ENCODE results near the gene AURKAIP1.

AURKAIP1 gene

DNA sequence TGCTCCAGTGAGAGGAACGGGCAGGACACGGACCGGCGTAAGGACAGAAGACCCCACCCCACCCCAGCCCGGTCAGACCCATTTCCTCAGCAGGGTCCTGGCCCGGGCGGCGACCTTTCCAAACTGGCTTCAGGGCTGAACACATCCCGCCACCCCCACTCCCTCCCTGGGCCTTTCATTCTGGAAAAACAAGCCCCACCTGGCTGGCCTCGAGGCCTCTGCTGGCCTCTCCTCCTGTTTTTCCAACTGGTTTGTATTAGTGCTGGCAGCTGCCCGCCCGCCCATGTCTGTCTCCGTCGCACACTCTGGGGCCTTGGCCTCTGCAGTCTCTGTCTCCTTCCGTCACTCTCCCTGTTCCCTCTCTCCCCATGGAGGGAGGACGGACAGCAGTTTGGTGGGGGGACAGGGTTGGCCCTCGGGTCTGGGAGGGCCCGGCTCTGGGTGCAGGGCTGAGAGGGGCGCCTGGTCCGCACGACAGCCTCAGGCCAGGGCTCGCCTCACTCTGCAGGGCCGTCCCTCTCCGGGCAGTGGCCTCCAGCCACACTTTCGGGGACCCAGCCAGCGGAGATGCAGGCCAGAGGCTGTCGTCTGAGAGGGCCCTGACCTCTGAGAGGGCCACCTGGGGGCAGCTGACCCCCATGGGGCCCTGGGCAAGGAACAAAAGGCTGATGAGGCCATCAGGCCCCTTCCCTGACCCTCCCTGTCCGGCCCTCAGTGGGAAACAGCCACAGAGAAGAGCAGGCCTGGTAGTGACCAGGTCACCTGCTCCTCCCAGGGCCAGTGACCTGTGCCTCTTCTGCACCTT, 15.1 kb downstream of the AURKAIP1 start:
- DNase-seq, result peak; percentile 88

DNA sequence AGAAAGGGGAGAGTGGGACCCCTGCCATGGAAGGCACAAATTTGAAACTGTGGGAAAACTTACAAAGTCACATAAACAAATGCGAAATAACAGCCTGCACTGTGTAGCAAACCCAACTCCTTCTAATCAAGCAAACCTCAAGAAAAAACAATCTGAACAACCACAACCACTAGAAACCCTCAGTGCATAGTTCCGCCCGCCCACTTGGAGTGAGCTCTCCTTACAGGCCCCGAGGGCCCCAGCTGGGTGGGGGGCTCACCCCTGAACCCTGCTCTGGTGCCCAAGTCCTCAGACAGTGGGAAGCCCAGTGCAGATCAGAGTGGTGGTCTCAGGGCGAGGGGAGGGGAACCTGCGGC, 15.7 kb downstream of the AURKAIP1 start:
- DNase-seq, result no peak

DNA sequence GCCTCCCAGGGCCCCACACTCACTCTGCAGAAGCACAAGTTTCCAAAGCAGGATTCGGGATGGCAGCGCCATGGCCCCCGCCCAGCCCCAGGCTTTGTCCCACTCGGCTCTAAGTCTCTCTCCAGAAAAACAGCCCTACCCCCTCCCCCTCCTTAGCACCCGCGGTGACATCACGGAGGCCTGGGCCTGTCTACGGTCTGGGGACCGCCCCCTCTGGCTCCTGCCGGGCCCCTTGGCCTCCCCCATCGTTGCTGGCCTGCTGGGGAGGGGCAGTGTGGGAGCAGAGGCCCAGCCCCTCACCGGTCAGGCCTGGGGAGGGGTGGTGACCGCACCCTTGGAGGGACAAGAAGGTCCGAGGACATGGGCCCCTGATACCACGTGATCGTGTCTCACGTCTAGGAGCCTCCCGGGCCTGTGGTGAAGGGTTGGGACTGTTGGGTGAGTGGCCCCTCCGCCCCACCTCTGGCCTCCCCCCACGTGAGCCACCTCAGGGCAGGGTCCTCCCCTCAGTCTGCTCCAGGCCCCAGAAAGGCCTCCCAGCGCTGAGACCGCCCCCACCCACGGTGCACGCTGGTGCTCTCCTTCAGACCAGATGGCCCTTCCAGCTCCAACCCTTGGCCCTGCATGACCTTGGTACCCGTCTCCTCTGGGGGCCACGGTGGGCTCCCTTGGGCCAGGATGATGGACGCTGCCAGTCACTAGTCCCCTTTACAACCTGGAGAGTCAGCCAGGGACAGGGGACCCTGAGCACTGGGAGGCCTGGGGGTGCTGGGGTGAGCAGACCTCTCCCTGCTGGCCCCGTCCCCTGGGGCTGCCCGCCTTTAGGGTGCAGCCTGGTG, 16.4 kb downstream of the AURKAIP1 start, which contains the start of gene MXRA8:
MXRA8 (minus strand) TSS at position 123 of the 839 bp plus-strand sequence; CDS start at position 72, 51 bp downstream.
- DNase-seq, result peak; percentile 93

DNA sequence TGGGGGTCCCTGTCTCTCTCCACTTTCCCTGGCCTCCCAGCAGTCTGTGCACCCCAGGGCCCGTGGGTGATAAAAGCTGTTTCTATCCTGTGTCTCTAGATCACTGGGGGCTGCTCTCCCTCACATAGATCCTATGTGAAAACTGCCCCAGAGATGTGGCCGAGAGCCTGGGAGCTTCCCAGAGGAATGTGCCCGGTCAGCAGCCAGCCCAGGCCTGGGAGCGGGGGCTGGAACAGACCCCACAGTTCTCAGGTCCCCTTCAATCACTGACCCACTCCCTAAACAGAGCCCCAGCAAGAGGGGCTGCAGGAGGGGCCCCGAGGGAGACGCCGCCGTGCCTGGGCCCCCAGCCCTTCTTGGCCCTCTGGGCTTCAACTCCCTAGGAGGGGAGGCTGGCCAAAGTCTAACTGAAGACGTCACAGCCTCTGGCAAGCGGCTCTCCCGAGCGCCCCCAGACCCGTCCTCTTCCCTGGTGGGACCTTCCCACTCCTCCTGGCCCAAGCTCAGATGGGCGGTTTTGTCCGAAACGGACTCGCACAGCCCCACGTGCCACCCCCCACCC, 17.1 kb downstream of the AURKAIP1 start:
- no peak for DNase-seq

DNA sequence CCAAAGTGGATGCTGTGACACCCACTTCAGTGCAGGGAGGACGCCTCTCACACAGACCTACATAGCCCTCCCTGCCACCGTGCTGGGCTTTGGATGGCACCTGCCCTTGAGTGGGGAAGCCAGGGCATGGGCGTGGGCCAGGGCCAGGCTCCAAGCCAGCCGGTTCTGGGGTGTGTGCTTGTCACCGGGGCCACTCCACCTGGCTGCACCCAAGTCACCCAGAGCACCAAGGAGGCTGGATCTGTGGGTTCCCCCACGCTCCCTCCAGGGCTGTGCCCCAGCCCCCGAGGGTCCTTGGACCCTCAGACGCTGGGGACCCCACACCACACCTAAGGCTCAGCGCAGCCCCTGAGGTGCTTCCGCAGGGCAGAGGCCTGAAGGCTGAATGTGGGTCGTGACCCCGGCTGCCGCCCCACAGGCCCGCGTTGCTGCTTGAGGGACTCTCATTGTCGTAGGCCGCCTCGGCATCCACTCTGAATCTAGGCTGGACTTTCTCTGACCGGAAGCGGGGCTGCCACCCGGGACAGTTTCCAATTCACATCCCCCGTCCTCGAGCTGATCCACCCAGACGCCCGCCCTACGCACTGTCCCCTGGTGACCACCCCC, 18.1 kb downstream of the AURKAIP1 start:
- DNase-seq, result no peak

DNA sequence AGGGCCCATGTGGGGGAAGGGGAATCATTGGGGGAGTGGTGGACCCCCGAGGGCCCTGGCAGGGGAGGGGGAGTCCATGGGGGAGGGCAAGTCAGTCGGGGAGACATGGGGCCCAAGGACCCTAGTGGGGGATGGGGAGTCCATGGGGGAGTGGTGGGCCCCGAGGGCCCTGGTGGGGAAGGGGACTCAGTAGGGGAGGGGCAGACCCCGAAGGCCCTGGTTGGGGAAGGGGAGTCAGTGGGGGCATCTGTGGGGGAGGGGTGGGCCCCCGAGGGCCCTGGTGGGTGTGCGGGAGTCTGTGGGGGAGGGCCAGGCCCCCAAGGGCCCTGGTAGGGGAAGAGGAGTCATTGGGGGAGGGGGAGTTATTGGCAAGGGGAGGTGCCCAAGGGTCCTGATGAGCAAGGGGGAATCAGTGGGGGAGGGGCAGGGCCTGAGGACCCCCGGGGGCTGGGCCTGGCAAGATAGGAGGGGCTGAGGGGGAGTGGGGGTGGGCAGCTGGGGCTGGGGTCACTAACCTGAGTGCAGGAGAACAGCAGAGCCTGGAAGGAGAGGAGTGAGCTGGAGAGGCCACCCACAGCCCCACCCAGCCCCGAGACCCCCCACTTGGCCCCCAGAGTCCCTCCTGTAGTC, 18.7 kb downstream of the AURKAIP1 start:
- no peak for DNase-seq

DNA sequence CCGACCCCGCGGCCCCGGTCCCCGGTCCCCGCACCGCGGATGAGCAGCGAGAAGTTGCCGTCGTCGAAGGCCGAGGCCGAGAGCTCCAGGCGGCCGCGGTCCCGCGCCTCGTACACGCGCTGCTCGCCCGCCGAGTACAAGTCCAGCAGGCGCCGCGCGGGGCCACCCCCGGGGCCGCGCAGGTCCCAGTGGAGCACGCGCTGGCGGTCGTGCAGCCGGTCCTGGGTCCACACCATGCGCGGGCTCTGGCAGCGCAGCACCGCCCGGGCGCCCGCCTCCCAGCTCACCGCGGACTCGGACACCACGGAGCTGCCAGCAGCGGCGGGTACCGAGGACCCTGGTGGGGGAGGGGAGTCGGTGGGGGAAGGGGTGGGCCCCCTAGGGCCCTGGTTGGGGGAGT, 19.6 kb downstream of the AURKAIP1 start:
- no peak for DNase-seq

DNA sequence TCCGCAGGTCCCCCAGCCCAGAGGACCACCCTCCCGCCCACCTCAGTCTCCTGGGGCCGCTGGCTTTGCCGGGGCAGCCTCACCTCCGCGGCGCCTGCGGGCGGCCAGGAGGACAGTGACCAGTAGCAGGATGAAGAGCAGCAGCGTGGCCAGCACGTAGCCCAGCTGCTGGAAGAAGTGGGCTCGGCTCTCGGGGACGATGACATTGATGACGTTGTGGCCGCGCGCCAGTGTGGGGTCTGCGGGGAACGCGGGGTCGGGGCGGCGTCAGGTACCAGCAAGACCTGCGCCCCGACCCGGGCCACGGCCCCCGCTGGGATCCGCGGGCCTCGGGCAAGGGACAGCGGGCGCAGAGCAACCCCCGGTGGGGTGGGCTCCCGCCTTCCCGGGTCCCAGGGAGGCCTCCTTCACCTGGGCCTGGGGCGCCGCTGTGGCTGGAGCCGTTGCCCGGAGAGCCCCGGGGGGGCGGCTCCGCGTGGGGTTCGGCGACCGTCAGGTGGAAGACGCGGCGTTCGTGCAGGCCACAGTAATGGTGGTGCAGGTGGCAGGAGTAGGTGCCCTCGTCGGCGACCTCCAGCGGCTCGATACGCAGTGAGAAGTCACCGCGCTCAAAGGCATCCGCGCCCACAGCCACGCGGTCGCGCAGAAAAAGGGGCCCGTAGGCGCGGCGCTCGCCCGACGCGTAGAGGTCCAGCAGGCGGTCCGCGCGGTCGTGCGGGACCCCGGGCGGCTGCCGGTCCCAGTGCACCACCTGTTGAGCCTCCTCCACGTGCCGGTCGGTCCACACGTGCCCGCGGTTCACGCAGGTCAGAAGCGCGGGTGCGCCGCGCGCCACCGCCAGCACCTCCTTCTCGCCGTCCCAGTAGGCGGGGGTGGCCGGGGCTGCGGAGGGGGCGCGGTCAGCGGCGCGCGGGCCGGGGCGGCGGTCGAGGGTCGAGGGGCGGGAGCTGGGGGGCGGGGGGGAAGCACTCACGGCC, 20.4 kb downstream of the AURKAIP1 start:
- DNase-seq, result no peak

DNA sequence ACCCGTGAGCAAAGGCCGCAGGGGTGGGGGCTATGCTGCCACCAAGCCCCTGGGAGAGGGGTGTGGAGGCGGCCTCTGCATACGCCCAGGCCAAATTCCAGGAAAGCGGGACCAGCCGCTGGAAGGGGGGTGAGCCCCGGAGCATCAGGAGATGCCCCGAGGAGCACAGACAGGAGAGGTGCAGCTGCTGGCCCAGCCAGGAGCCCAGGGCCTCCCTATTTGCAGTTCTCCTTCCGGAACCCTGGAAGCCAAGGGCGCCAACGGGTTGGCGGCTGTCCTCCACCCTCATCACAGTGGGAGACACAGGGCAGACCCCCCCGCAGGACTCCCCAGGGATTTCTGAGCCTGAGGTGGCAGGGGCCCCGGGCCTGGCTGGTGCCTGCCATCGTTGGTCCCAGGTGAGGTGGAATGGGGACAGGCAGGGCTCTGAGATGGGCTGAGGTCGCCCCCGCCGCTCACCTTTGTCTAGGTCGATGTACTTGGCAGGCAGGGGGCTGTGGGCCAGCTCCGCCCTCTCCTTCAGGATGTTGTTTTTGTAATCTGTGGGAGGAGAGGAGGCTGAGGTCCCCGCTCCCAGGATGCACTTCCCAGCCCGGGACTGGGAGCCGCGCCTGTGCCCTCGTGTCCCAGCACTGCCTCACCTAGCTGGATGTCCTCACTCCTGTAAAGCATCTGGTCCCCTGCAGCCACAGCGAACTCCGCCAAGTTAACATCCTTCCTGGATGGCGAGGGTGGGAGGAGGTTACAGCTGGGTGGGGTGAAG, 21.4 kb downstream of the AURKAIP1 start:
- no peak for DNase-seq

DNA sequence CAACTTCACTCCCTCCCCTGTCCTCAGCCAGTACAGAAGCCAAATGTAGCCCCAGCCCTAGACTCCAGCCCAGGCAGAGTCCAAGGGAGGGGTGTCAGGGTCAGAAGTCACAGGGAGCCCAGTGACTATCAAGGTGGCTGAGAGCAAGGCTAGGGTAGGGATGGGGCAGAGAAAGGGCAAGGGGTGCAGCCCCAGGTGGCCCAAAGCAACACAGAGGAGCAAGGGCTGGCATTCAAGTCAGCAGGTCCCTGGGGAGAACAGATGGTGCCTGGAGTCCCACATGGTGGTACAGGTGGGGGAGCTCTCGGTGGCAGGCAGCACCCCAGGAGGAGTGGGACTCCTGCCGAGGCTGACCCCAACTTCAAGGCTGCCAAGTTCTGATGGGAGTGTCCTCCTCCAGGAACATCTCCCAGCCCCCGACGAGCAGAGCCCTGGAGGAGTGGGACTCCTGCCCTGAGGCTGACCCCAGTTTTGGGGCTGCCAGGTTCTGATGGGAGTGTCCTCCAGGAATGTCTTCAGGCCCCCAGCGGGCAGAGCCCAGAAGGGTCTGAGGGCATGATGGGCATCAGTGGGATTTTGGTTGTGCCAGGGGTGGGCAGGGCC, 22.1 kb downstream of the AURKAIP1 start:
- no peak for DNase-seq

DNA sequence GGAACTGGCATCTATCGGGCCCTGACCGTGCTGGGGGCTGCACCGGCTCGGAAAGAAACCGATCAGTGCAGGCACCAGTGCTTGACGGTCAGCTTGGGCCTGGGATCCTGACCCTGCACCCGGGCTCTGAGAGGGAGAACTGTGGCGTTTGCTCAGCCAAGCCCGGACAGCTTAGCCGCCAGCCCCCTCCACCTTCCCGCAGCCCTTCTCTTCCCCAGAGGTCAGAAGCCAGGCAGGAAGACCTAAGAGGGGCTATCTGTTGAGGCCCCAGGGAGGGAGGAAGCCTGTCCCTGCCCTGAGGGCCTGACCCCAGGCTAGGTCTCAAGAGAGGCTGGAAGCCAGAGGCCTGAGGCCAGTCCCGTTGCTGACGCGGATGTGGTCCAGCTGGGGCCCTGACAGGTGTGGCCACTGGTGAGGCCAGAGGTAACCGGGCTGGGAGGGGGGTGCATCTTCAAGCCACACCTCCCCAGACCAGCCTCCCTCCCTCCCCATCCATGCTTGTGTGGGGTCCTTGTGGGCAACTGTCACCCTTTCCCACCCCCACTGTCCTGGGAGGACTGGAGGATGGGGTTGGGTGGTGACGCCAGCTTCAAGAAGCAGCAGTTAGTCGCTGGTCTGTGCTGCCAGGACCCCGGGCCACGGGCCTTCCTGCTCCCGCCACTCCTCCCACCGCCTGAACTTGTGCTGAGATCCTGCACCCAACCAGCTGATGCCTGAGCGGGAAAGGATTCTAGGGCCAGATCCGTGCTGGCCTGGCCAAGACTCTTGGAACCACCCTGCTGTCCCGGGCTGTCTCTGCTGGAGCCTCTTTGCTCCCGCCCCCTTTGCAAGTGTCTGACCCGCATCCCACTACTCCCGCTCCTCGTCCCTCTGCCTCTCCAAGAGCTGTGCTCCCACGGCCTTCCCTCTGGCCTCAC, 23.2 kb downstream of the AURKAIP1 start:
- DNase-seq, result peak; percentile 81

DNA sequence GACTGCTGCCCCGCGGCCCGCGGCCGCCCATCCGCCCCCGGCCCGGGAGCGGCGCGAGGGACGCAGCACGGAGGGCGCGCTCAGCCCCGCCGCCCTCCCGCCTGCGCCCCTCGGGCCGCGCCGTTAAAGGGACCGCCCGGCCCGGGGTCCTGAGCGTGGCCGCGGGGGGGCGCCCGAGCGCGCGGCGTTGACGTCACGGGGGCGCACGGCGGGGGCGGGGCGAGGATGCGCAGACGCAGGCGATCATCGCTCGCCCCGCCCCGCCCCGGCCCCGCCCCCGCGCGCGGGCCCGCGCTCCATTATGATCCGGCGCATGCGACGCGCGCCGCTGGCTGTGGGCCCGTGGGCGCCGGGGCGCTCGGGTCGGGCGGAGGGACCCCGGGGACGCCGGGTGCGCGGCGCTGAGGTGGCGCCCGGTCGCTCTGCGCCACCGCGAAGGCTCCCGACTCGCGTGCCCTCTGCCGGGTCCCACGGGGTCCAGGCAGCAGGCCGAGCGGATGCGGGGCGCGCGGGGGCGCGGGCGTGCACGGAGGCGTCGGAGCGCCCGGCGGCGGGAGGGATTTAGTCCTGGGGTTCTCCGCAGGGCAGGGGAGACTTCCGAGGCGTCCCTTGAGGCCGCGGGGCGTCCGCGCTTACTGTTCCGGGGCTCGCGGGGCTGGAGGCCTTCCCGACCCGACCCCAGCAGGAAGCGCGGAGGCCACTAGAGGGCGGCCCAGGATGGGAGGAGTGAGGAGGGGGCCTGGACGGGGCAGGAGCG, 25.6 kb downstream of the AURKAIP1 start, which contains the start of gene DVL1:
DVL1 (minus strand) TSS at position 163 of the 757 bp plus-strand sequence. CDS start 353 bp downstream, outside the sequence.
- DNase-seq, result peak; percentile 81

DNA sequence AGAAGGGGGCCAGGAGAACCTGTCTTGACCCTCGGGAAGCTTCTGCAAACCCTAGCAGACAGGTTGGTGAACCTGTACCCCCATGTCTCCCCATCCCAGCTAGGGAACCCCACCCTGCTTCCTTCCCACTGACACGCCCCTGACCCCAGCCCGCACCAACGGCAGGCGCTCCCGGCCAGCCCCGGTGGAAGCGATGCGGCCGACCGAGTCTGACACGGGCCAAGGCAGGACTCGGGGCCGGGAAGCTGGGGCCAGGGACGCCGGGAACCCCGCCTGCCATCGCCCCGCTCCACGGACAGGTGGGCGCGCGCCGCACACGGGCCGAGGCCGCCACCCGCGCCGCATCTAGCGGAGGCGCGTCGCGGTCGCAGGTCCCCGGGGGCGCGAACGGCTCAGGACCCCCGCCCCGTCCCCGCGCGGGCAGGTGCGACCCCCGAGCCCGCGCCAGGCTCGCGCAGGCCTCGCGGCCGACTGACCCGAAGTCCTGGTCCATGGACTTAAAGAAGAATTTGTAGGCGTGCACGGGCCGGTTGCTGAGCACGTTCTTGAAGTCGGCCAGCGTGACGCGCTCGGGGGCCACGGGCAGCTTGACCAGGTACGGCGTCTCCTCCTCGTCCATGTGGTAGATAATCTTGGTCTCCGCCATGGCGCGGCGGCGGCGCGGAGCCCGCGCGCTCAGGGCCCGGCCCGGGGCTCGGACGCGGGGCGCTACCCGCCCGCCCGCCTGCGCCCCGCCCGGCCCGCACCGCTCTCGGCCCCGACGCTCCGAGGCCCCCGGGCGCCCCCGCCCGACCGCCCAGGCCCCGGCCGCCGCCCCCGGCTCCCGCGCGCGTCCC, 26.4 kb downstream of the AURKAIP1 start:
- no peak for DNase-seq

DNA sequence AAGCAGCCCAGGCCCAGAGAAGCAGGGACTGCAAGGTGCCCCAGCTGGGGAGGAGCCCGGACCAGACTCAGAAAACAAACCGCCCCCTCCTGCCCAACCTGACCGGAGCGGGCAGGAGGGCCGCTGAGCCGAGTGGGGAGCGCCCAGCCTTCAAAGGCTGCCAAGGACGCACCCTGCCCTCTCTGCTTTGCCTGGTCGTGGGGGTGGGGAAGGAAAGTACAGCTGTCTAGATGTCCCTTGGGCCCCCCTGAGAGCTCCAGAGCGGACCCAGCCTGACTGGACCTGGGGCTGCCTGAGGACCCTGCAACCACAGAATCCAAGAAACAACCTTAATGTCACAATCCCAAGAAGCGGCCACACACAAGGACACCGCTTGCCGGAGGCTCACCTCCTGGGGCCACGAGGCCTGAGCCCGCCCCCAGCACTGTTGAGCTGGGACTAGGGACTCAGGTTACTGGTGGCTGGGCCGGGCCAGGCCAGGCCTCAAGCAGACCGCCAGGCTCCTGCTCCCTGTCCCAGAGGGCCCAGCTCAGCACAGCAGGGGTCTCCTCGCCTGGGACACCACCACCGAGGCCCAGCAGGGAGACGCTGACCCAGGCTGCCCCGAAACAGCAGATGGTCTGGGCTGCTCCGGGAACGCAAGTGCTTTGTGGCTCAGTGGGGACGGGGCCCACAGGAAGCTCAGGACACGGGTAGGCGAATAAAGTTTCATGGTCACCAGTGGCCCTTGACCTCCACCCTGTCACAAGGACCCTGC, 27.2 kb downstream of the AURKAIP1 start:
- DNase-seq, result peak; percentile 75

DNA sequence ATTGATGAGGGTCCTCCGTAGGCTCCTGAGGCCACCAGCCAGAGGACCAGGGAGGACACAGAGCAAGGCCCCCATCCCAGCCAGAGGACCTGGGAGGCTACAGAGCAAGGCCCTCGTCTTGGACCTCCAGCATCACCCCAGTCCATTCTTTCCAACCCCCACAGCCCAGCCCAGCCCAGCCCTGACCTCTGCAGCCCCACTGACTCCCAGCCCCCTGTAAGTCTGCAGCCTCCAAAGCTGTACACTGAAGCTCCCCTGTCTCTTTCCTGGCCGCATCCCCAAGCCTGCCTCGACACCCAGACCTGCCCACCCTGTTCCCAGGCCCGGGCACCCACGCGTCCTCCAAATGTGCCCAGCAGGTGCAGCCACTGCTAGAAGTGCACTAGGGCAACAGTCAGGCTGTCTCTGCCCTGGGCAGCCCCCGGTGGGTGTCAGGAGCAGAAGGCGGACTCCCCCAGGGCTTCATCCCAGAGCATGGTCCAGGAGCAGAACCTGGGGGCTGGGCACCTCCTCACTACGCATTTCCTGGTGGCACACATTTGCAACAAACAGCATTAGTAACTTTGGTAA, 27.9 kb downstream of the AURKAIP1 start:
- DNase-seq, result no peak

DNA sequence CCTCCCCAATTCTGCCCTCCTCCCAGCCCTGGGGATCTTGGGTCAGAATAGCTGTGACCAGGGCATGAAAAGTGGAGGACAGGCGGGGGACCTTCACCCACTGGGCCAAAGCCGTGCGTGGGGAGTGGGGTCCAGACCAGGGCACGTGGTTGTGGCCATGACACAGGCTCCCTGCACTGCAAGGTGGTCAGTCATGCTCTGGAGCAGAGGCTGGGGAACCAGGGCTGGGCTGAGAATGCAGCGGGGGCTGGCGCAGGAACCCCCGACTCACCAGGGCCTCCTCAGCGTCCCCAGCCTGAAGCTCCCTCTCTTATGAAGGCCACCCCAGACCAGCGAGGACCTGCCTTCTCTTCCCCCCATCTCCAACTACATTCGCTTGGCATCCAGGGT, 28.5 kb downstream of the AURKAIP1 start:
- no peak for DNase-seq

Measured in islet precursor cell (in vitro differentiated cells).